ENCODE results near the gene ZNF184.

ZNF184 gene

GRCh38 chr6:27472617-27473400, at the start of gene ZNF184:
Gene ZNF184 (minus strand): TSS chr6:27473105. CDS start chr6:27472294, 811 bp downstream.
- DNase-seq = peak; percentile 77 to 80

GRCh38 chr6:27518881-27519795, 46.2 kb upstream of the ZNF184 start:
- DNase-seq = peak; percentile 64 to 67

GRCh38 chr6:27517928-27518787, 45.3 kb upstream of the ZNF184 start:
- no peak for DNase-seq

GRCh38 chr6:27517238-27517637, 44.3 kb upstream of the ZNF184 start:
- no peak for DNase-seq

- no peak for DNase-seq
These were observed 42.1 kb upstream of the ZNF184 start for GRCh38 chr6:27514906-27515495.

GRCh38 chr6:27512525-27512924, 39.6 kb upstream of the ZNF184 start:
- no peak for DNase-seq

- DNase-seq = no peak
These were observed 34.4 kb upstream of the ZNF184 start for GRCh38 chr6:27507041-27507956.

- peak; percentile 45 to 48 for DNase-seq
These were observed 32.5 kb upstream of the ZNF184 start for GRCh38 chr6:27505209-27506027.

GRCh38 chr6:27503436-27504030, 30.6 kb upstream of the ZNF184 start:
- peak; percentile 88 to 90 for DNase-seq

- peak; percentile 68 to 77 for DNase-seq
These were observed 29.9 kb upstream of the ZNF184 start for GRCh38 chr6:27502508-27503435.

- DNase-seq = no peak
These were observed 28.3 kb upstream of the ZNF184 start for GRCh38 chr6:27501187-27501586.

GRCh38 chr6:27500177-27500576, 27.3 kb upstream of the ZNF184 start:
- DNase-seq = no peak

- peak; percentile 75 to 79 for DNase-seq
These were observed 22.7 kb upstream of the ZNF184 start for GRCh38 chr6:27495386-27496135.

GRCh38 chr6:27494987-27495385, 22.1 kb upstream of the ZNF184 start:
- DNase-seq = no peak

- DNase-seq = no peak
These were observed 21.2 kb upstream of the ZNF184 start for GRCh38 chr6:27494103-27494502.

- DNase-seq = no peak
These were observed 19.8 kb upstream of the ZNF184 start for GRCh38 chr6:27492631-27493190.

- peak; percentile 86 to 87 for DNase-seq
These were observed 6.6 kb upstream of the ZNF184 start for GRCh38 chr6:27479319-27480182.

Measured in stimulated activated CD4-positive, alpha-beta T cell treated with anti-CD3 and anti-CD28 coated beads, Interleukin-2, amount 100 ng/mL, for 48 hours (primary cell).